ENCODE measurements around the gene CDKAL1. TPM values are rescaled to one million over a fixed set of nuclear protein-coding genes. Genes with fewer than 3 reads are reported as not detected.

The CDKAL1 gene
- total RNA-seq, 1 donor from 2014 or later: 11.9 TPM

GRCh38 chr6:20740727-20741126 lies 206.5 kb downstream of the CDKAL1 start:
- H3K9me3 ChIP-seq: no peaks in the 10 kb centered on the region
- H3K36me3 ChIP-seq: peaks cover 0 to 11% of the 10 kb centered on the region in 2 donors
- H3K27me3 ChIP-seq: no peaks in the 10 kb centered on the region
- TF ChIP-seq, protein P1, sequence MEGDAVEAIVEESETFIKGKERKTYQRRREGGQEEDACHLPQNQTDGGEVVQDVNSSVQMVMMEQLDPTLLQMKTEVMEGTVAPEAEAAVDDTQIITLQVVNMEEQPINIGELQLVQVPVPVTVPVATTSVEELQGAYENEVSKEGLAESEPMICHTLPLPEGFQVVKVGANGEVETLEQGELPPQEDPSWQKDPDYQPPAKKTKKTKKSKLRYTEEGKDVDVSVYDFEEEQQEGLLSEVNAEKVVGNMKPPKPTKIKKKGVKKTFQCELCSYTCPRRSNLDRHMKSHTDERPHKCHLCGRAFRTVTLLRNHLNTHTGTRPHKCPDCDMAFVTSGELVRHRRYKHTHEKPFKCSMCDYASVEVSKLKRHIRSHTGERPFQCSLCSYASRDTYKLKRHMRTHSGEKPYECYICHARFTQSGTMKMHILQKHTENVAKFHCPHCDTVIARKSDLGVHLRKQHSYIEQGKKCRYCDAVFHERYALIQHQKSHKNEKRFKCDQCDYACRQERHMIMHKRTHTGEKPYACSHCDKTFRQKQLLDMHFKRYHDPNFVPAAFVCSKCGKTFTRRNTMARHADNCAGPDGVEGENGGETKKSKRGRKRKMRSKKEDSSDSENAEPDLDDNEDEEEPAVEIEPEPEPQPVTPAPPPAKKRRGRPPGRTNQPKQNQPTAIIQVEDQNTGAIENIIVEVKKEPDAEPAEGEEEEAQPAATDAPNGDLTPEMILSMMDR (IDR thresholded peaks at IDR 0.05): no peak
- H3K4me3 ChIP-seq: no peak overlapping the region
- H3K27ac ChIP-seq: no peak overlapping the region
- DNase-seq (ENCODE audit: low spot score in 2 of 2): no peak
- no peaks in the 10 kb centered on the region for H3K4me1 ChIP-seq
- intact Hi-C loops (cut with DNase I): no loop called here

GRCh38 chr6:20741490-20741889 lies 207.2 kb downstream of the CDKAL1 start:
- TF ChIP-seq, protein P1 (IDR thresholded peaks at IDR 0.05): no peak
- no peaks in the 10 kb centered on the region for H3K27me3 ChIP-seq
- no peak for DNase-seq (ENCODE audit: low spot score in 2 of 2)
- no peak overlapping the region for H3K27ac ChIP-seq
- H3K4me3 ChIP-seq: no peak overlapping the region
- intact Hi-C loops (cut with DNase I): no loop called here
- peaks cover 0 to 11% of the 10 kb centered on the region in 2 donors for H3K36me3 ChIP-seq
- no peaks in the 10 kb centered on the region for H3K9me3 ChIP-seq
- peaks cover 0 to 5% of the 10 kb centered on the region in 2 donors for H3K4me1 ChIP-seq

GRCh38 chr6:20744911-20745557 lies 210.8 kb downstream of the CDKAL1 start:
- Histone ChIP-seq H3K4me3 (no peak overlapping the region), H3K4me1 (peaks cover 0 to 9% of the 10 kb centered on the region in 2 donors), H3K36me3 (peaks cover 0 to 7% of the 10 kb centered on the region in 2 donors), H3K9me3 (no peaks in the 10 kb centered on the region), H3K27me3 (no peaks in the 10 kb centered on the region), H3K27ac (no peak overlapping the region)
- TF ChIP-seq, protein P1 (IDR thresholded peaks at IDR 0.05): no peak
- no peak for DNase-seq (ENCODE audit: low spot score in 2 of 2)
- intact Hi-C loops (cut with DNase I): no loop called here

- H3K4me1 ChIP-seq: peaks cover 0 to 9% of the 10 kb centered on the region in 2 donors
- H3K27ac ChIP-seq: no peak overlapping the region
- H3K27me3 ChIP-seq: no peaks in the 10 kb centered on the region
- H3K4me3 ChIP-seq: no peak overlapping the region
- H3K36me3 ChIP-seq: no peaks in the 10 kb centered on the region
- intact Hi-C loops (cut with DNase I): no loop called here
- no peak for DNase-seq (ENCODE audit: low spot score in 2 of 2)
- no peaks in the 10 kb centered on the region for H3K9me3 ChIP-seq
- TF ChIP-seq, protein P1 (IDR thresholded peaks at IDR 0.05): no peak
Observed at GRCh38 chr6:20746024-20746423, 211.8 kb downstream of the CDKAL1 start.

DNA sequence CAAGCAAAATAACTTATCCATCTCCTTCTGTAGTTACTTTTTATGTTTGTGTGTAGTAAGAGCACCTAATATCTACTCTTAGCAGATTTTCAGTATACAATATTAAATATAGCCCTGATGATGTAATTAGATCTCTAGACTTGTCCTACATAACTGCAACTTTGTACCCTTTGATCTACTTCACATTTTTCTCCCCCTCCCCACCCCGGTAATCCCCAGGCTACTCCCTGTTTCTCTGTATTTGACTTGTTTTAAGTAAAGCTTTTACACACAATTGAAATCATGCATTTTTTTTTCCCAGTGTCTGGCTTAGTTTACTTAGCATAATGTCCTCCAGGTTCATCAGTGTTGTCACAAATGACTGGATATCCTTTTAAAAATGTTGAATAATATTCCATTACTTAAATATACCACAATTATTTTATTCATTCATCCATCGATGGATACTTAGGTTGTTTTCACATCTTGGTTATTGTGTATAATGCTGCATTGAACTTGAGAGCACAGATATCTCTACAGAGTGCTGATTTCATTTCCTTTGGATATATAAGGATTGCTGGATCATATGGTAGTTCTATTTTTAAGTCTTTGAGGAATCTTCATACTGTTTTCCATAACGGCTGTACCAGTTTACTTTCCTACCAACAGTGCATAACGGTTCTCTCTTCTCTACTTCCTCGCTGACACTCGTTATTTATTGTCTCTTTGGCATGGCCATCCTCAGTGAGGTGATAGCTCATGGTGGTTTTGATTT lies 212.7 kb downstream of the CDKAL1 start:
- intact Hi-C loops (cut with DNase I): no loop called here
- DNase-seq (ENCODE audit: low spot score in 2 of 2): no peak
- H3K9me3 ChIP-seq: no peaks in the 10 kb centered on the region
- no peaks in the 10 kb centered on the region for H3K36me3 ChIP-seq
- TF ChIP-seq, protein P1 (IDR thresholded peaks at IDR 0.05): no peak
- no peak overlapping the region for H3K27ac ChIP-seq
- H3K4me3 ChIP-seq: no peak overlapping the region
- peaks cover 0 to 9% of the 10 kb centered on the region in 2 donors for H3K4me1 ChIP-seq
- no peaks in the 10 kb centered on the region for H3K27me3 ChIP-seq

All from ascending aorta (tissue), 2 donors.